ENCODE results near the gene SPEG. TPM values are rescaled to one million over a fixed set of nuclear protein-coding genes. Genes with fewer than 3 reads are reported as not detected.

The SPEG gene
- total and polyA plus RNA-seq, 2 of the 8 experiments (the other 6 are each of a cell fraction or from before 2014, with no cell fraction given): 19.9 to 32.0 TPM

DNA sequence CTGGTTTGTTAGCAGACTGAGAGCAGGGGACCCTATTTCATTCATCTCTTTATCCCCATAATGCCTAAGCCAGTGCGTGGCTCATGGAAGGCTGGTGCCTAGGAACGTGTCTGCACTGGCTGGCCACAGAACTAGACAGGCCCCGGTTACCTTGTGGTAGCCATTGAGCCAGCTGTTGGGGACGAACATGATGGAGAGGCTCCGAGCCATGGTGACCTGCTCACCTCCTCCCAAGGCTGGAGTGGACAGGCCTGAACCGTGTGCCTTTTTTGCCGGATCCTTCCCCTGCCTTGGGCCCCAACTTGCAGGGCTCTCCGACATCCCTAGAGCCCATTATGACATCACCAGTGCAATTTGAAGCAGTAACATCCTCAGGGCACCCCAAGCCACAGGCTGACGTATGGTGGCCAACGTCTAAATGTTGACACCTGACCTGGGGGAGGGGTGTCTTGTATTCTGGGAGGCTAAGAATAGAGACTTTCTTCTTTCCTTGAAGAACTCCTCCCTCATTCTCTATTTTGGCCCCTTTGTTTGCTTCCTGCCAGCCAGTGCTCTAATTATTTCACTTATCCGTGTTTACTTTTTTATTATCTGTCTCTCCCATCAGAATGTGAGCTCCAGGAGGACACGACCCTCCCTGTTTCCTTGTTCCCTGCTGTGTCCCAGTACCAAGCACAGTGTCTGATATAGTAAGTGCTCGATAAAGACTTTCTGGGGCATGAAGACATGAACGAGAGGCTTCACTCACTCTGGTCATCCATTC lies 34.7 kb upstream of the SPEG start (continued):
- TF ChIP-seq USF2 (IDR thresholded peaks at IDR 0.05; ENCODE audit: low read length) (no peak), SIN3A (conservative IDR thresholded peaks at IDR 0.05 in 1 of 2, IDR thresholded peaks at IDR 0.05 in 1 of 2; ENCODE audit: low read depth in 1 of 2, low read length in 2 of 2) (no peak), SUZ12 (IDR thresholded peaks at IDR 0.05; ENCODE audit: low read length) (no peak), CTBP2 (IDR thresholded peaks at IDR 0.05; ENCODE audit: borderline replicate concordance, insufficient read depth, insufficient read length, low read length) (no peak), CREB1 (IDR thresholded peaks at IDR 0.05) (no peak), POLR2A (IDR thresholded peaks at IDR 0.05; ENCODE audit: control extremely low read depth in 1 of 2, low read depth in 2 of 2, low read length in 2 of 2) (no peak), NRF1 (IDR thresholded peaks at IDR 0.05; ENCODE audit: low read depth, low read length) (no peak), GABPA (IDR thresholded peaks at IDR 0.05; ENCODE audit: borderline replicate concordance, insufficient read depth, low read length) (no peak)
- TF ChIP-seq, protein P1, sequence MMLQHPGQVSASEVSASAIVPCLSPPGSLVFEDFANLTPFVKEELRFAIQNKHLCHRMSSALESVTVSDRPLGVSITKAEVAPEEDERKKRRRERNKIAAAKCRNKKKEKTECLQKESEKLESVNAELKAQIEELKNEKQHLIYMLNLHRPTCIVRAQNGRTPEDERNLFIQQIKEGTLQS (IDR thresholded peaks at IDR 0.05; ENCODE audit: insufficient read depth, low read depth, low read length): no peak
